HG02798 (cell line): ENCODE measurements around the gene IPPK.
"Not testable (repeated sequence)": the region's sequence is repeated elsewhere in the genome, so short reads cannot be mapped to it uniquely, and the experiment has no call there.

Experiments used
- ATAC-seq: cut with Tn5 transposase; IDR thresholded peaks from one replicate; pipeline ENCODE4 v1.9.1; 2021; ENCODE audit warnings: mild to moderate bottlenecking; ENCODE audit not compliant: unreplicated experiment, poor library complexity

IPPK gene

GRCh38 chr9:92603100-92603499, 66.8 kb downstream of the IPPK start:
- ATAC-seq = no peak

- ATAC-seq = no peak
Measured at GRCh38 chr9:92602413-92602812, 67.5 kb downstream of the IPPK start.

- no peak for ATAC-seq
Measured at GRCh38 chr9:92601451-92601850, 68.5 kb downstream of the IPPK start.

- no peak for ATAC-seq
Measured at GRCh38 chr9:92600462-92601261, 69.3 kb downstream of the IPPK start.

GRCh38 chr9:92599938-92600461, 69.9 kb downstream of the IPPK start:
- ATAC-seq = no peak

- ATAC-seq = no peak
Measured at GRCh38 chr9:92598382-92598781, 71.5 kb downstream of the IPPK start.

- no peak for ATAC-seq
Measured at GRCh38 chr9:92595930-92596329, 74.0 kb downstream of the IPPK start.

- not testable (repeated sequence) for ATAC-seq
Measured at GRCh38 chr9:92595075-92595474, 74.9 kb downstream of the IPPK start.

GRCh38 chr9:92592946-92593861, 76.7 kb downstream of the IPPK start:
- ATAC-seq = no peak

- no peak for ATAC-seq
Measured at GRCh38 chr9:92592537-92592936, 77.4 kb downstream of the IPPK start.

GRCh38 chr9:92590377-92590776, 79.6 kb downstream of the IPPK start:
- ATAC-seq = no peak

GRCh38 chr9:92589923-92590322, 80.0 kb downstream of the IPPK start:
- no peak for ATAC-seq

GRCh38 chr9:92576175-92576574, 93.8 kb downstream of the IPPK start:
- no peak for ATAC-seq

- ATAC-seq = not testable (repeated sequence)
Measured at GRCh38 chr9:92573612-92574011, 96.3 kb downstream of the IPPK start.

GRCh38 chr9:92571871-92572270, 98.1 kb downstream of the IPPK start:
- not testable (repeated sequence) for ATAC-seq

GRCh38 chr9:92564982-92565381, 104.9 kb downstream of the IPPK start:
- ATAC-seq = no peak

GRCh38 chr9:92564504-92564903, 105.4 kb downstream of the IPPK start:
- ATAC-seq = no peak
